OCI-M1 (cell line): Measurements from ENCODE around the gene INTU.
"Not testable (repeated sequence)": the region's sequence is repeated elsewhere in the genome, so short reads cannot be mapped to it uniquely, and the experiment has no call there.

ENCODE experiments used
- DNase-seq: peaks from one replicate; lab custom pipeline; 2025; lab: John Stamatoyannopoulos, UW

INTU gene

GRCh38 chr4:127632420-127633403, at the start of gene INTU:
Gene INTU, plus strand, starts transcription at chr4:127632957. Its CDS starts 78 bp downstream, at chr4:127633035.
- peak; percentile 93 for DNase-seq

- not testable (repeated sequence) for DNase-seq
Measured at GRCh38 chr4:127586496-127586895, 46.3 kb upstream of the INTU start.

GRCh38 chr4:127586922-127587571, 45.7 kb upstream of the INTU start:
- peak; percentile 73 for DNase-seq

GRCh38 chr4:127589153-127589552, 43.6 kb upstream of the INTU start:
- not testable (repeated sequence) for DNase-seq

- no peak for DNase-seq
Measured at GRCh38 chr4:127598656-127599055, 34.1 kb upstream of the INTU start.

- peak; percentile 48 for DNase-seq
Measured at GRCh38 chr4:127601029-127601428, 31.7 kb upstream of the INTU start.

- DNase-seq = peak; percentile 69
Measured at GRCh38 chr4:127604949-127605709, 27.6 kb upstream of the INTU start.

- DNase-seq = no peak
Measured at GRCh38 chr4:127606823-127607222, 25.9 kb upstream of the INTU start.

- no peak for DNase-seq
Measured at GRCh38 chr4:127609484-127609883, 23.3 kb upstream of the INTU start.

- no peak for DNase-seq
Measured at GRCh38 chr4:127610488-127610887, 22.3 kb upstream of the INTU start.

- DNase-seq = no peak
Measured at GRCh38 chr4:127616898-127617297, 15.9 kb upstream of the INTU start.

- no peak for DNase-seq
Measured at GRCh38 chr4:127618427-127618826, 14.3 kb upstream of the INTU start.

GRCh38 chr4:127622621-127622920, 10.2 kb upstream of the INTU start:
- DNase-seq = no peak

GRCh38 chr4:127622921-127623796, 9.6 kb upstream of the INTU start:
- DNase-seq = no peak

GRCh38 chr4:127623797-127624083, 9.0 kb upstream of the INTU start:
- DNase-seq = no peak

- DNase-seq = no peak
Measured at GRCh38 chr4:127624173-127624572, 8.6 kb upstream of the INTU start.

- DNase-seq = no peak
Measured at GRCh38 chr4:127629371-127629770, 3.4 kb upstream of the INTU start.

GRCh38 chr4:127630152-127630551, 2.6 kb upstream of the INTU start:
- no peak for DNase-seq

GRCh38 chr4:127631420-127631819, 1.3 kb upstream of the INTU start:
- no peak for DNase-seq

- no peak for DNase-seq
Measured at GRCh38 chr4:127634181-127634580, 1.4 kb downstream of the INTU start.

- DNase-seq = no peak
Measured at GRCh38 chr4:127641524-127641923, 8.8 kb downstream of the INTU start.

- DNase-seq = no peak
Measured at GRCh38 chr4:127642169-127642568, 9.4 kb downstream of the INTU start.
